DMS53 (cell line): ENCODE measurements around the gene SYNPO.
A peak's percentile ranks its signal among the peaks of the same experiment; 100 is the strongest.

Experiments
- DNase-seq: peaks from one replicate; lab custom pipeline; 2025; lab: John Stamatoyannopoulos, UW

SYNPO gene

DNA sequence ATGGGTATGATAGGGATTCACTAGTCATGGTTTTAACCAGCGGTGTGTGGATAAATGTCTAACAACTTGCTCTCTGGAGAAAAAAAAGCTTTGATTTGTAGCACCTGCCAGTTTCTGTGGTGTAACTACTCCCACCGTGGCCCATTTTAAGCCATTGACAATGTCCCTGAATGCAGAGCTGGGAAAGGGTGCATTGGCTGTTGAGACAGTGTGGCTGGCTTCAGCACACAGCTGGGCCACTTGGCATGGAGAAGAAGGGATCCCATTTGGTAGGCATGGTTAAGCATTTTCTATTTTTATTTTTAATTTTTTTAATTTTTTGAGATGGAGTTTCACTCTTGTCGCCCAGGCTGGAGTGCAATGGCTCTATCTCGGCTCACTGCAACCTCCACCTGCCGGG is 31.5 kb upstream of the SYNPO start:
- no peak for DNase-seq

GRCh38 chr5:150609843-150610584 is 30.4 kb upstream of the SYNPO start:
- no peak for DNase-seq

GRCh38 chr5:150611026-150611425 is 29.4 kb upstream of the SYNPO start:
- no peak for DNase-seq

- DNase-seq = peak; percentile 68
These were observed 28.1 kb upstream of the SYNPO start for GRCh38 chr5:150612405-150612804.

- no peak for DNase-seq
These were observed 27.4 kb upstream of the SYNPO start for GRCh38 chr5:150612905-150613670.

- DNase-seq = peak; percentile 15
These were observed 26.3 kb upstream of the SYNPO start for GRCh38 chr5:150613991-150614660.

GRCh38 chr5:150614661-150615060 is 25.8 kb upstream of the SYNPO start:
- DNase-seq = no peak

GRCh38 chr5:150615141-150615699 is 25.2 kb upstream of the SYNPO start:
- no peak for DNase-seq

GRCh38 chr5:150616024-150616470 is 24.4 kb upstream of the SYNPO start:
- no peak for DNase-seq

DNA sequence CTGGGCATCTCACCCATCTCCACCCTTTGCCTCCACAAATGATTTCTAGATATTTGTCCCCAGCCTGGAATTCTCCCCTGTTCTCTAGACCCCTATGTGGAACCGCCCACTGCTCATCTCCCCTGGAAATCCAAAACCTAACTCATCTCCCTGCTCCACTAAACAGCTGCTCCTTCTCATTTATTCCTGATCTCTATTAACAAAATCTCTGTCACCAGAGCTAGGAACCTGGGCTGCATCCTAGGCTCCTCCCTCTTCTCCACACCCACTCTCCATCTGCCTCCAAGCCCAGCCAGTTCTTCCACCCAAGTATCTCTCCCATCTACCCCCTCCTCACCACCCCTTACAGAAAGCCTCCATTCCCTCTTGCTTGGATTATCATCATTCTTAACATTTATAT is 24.0 kb upstream of the SYNPO start:
- no peak for DNase-seq

GRCh38 chr5:150618163-150618562 is 22.3 kb upstream of the SYNPO start:
- no peak for DNase-seq

DNA sequence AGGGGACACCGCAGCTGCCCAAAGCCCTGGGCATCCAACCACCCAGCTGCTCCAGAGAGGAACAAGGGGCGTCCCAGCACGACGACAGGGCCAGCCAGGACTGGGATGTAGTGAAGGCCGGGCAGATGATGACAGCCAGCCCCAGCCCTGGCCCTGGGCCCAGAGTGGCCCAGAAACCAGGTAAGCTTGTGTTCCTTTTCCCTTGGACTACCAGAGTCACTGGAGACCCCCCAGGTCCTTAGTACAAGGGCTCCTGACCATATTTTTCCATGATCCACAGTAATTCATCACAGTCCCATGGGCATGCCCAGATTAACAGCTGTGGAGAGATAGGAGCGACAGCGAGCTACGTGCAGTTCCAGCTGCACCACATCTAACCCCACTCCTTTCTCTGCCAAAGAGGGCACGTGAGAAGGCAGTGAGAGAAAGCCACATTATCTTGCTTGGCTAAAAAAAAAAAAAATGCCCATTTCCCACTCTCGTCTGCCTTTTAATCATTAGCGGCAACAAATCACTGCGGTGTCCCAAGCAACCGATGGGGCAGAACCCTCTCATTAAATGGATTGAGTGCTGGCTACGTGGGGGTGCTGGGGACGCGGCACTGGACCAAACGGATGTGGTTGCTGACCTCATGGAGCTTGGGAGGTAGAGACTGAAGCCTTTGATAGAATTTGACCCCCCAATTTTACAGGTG is 21.7 kb upstream of the SYNPO start:
- no peak for DNase-seq

- no peak for DNase-seq
These were observed 20.9 kb upstream of the SYNPO start for GRCh38 chr5:150619359-150620230.

- DNase-seq = no peak
These were observed 19.2 kb upstream of the SYNPO start for GRCh38 chr5:150621301-150621700.

DNA sequence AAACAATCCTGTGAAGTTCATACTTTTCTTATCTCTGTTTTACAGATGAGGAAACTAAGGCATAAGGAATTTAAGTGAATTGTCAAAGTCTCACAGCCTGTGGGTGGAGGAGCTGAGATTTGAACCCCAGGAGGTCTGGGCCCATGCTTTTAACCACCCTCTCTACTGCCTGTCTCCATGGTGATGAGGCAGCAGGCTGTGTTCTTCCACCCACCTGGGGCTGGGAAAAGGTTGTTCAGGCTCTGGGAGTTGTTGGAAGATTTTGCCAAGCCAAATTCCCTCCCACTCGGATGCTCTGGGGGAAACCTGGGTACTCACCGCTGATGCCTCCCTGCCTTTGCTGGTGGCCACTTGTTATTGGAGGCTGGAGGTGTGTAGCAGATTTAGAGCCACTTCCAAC is 18.3 kb upstream of the SYNPO start:
- no peak for DNase-seq

DNA sequence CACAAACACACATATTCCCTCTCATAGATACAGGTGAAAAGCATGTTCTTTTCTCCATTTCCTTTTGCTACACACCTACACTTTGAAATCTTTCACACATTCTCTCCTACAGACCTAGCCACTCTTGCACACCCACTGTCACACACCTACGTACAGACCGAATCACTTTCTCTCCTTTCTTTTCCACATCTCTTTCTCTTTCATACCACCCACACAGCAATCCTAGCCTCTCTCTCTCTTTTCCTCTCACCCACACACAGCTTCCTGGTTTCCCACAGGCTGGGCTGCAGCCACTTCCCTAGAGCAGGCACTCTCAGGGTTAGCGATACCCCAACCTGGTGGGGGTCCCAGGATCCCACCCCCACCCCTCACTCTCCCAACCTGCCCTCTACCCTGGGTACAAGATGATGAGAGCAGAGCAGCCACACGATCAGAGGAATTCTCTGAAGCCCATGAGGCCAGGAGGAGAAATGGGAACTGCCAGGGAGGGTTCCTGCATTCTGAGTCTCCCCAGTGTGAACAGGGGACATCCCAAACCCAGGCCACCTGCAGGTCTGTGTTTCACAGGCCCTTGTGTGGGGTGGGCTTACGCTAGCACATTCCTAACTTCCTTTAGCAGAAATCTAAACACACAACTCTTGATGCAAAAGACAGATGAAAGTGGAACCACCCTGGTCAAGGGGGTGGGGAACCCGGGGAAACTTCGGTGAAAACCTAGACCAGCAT is 17.1 kb upstream of the SYNPO start:
- DNase-seq = no peak

DNA sequence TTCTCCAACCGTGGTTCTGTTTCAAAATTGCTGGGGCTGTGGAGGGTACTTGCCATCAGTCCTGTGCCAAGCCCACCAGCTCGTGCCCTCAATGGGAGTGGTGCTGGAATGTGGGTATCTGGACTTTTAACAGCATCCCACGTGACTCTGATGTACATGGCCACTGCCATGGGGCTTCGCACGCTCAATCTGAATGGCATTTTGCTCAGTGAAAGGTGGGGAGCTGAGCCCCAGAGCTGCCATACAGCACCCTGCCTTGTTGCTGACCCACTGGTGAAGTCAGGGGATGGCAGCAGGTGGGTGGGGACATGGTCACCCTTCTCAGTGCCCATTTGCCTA is 16.6 kb upstream of the SYNPO start:
- DNase-seq = no peak

GRCh38 chr5:150624334-150625163 is 15.9 kb upstream of the SYNPO start:
- peak; percentile 59 for DNase-seq

DNA sequence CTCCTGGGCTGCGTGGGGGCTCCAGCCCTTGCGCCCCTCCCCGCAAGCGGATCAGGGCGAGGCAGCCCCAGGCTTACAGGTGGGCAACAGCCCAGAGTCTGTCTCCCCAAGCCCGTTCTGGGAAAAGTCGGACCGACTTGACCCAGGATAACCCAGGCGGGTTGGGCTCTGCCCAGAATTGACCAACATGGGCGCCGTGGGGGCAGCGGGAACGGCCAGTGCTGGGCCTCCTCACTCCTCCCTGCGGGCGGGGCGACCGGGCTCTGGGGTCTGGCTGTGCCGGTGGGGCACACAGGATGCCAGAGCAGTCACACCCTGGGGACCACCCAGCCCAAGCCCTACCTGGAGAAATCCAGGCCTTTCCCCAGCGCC is 15.3 kb upstream of the SYNPO start:
- no peak for DNase-seq
